ENCODE data around the gene ADAMTS2.

ADAMTS2 gene

DNA sequence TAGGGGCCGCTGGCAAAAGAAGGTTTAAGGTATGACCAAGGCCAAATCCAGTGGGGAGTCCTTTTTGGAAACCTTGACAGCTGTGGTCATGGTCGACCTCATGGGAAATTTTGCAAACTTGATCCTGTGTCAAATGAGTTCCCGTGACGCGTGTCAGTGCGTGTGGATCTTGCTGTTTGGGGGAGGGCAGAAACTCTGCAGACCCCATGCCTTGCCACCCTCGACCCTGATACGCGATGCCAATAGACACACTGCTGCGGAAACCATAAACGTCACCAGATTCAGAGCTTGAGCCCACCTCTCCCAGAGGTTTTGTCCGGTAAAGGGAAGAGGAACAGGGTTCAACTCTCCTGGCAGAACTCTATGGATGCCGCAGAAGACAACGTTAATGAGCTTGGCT is 104.7 kb downstream of the ADAMTS2 start:
- H3K4me1 ChIP-seq (ENCODE audit: insufficient read depth, poor library complexity, severe bottlenecking): no peaks in the 10 kb centered on the region
- no peak for TF ChIP-seq CTCF (IDR thresholded peaks at IDR 0.05; ENCODE audit: poor library complexity, severe bottlenecking)
- ATAC-seq (ENCODE audit: low read depth): no peak
- DNase-seq (ENCODE audit: low spot score): peak; percentile 29
- H3K27me3 ChIP-seq (ENCODE audit: insufficient read depth, poor library complexity, severe bottlenecking): peaks cover 4% of the 10 kb centered on the region
- H3K36me3 ChIP-seq (ENCODE audit: low read depth): no peaks in the 10 kb centered on the region
- H3K27ac ChIP-seq (ENCODE audit: poor library complexity, severe bottlenecking): no peak overlapping the region
- peaks cover 27% of the 10 kb centered on the region for H3K9me3 ChIP-seq (ENCODE audit: severe bottlenecking)
- no peak overlapping the region for H3K4me3 ChIP-seq (ENCODE audit: severe bottlenecking)

- DNase-seq (ENCODE audit: low spot score): peak; percentile 44
- peaks cover 27% of the 10 kb centered on the region for H3K9me3 ChIP-seq (ENCODE audit: severe bottlenecking)
- no peak overlapping the region for H3K4me3 ChIP-seq (ENCODE audit: severe bottlenecking)
- no peaks in the 10 kb centered on the region for H3K4me1 ChIP-seq (ENCODE audit: insufficient read depth, poor library complexity, severe bottlenecking)
- H3K27me3 ChIP-seq (ENCODE audit: insufficient read depth, poor library complexity, severe bottlenecking): peaks cover 4% of the 10 kb centered on the region
- no peak for ATAC-seq (ENCODE audit: low read depth)
- H3K36me3 ChIP-seq (ENCODE audit: low read depth): no peaks in the 10 kb centered on the region
- no peak for TF ChIP-seq CTCF (IDR thresholded peaks at IDR 0.05; ENCODE audit: poor library complexity, severe bottlenecking)
- H3K27ac ChIP-seq (ENCODE audit: poor library complexity, severe bottlenecking): no peak overlapping the region
Observed at GRCh38 chr5:179239256-179240135, 105.8 kb downstream of the ADAMTS2 start.

DNA sequence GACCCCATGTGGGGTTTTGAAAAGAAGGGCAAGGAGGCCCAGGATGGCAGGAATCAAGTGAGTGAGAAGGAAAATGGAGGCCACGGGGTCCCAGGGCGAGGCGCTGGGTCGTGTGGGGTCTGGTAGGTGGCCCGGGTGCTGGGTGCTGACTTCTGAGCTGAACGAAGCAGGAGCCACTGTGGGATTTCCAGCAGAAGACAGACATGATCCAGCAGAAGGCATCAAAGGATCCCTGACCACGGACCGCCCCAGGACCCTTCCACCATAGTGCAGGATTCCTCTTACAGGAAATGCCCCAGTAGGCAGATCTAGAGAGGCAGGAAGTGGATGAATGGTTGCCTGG is 106.7 kb downstream of the ADAMTS2 start:
- ATAC-seq (ENCODE audit: low read depth) (no peak), DNase-seq (ENCODE audit: low spot score) (peak; percentile 36)
- no peak for TF ChIP-seq CTCF (IDR thresholded peaks at IDR 0.05; ENCODE audit: poor library complexity, severe bottlenecking)
- Histone ChIP-seq H3K9me3 (ENCODE audit: severe bottlenecking) (peaks cover 27% of the 10 kb centered on the region), H3K36me3 (ENCODE audit: low read depth) (no peaks in the 10 kb centered on the region), H3K27ac (ENCODE audit: poor library complexity, severe bottlenecking) (no peak overlapping the region), H3K27me3 (ENCODE audit: insufficient read depth, poor library complexity, severe bottlenecking) (peaks cover 4% of the 10 kb centered on the region), H3K4me3 (ENCODE audit: severe bottlenecking) (no peak overlapping the region), H3K4me1 (ENCODE audit: insufficient read depth, poor library complexity, severe bottlenecking) (no peaks in the 10 kb centered on the region)

DNA sequence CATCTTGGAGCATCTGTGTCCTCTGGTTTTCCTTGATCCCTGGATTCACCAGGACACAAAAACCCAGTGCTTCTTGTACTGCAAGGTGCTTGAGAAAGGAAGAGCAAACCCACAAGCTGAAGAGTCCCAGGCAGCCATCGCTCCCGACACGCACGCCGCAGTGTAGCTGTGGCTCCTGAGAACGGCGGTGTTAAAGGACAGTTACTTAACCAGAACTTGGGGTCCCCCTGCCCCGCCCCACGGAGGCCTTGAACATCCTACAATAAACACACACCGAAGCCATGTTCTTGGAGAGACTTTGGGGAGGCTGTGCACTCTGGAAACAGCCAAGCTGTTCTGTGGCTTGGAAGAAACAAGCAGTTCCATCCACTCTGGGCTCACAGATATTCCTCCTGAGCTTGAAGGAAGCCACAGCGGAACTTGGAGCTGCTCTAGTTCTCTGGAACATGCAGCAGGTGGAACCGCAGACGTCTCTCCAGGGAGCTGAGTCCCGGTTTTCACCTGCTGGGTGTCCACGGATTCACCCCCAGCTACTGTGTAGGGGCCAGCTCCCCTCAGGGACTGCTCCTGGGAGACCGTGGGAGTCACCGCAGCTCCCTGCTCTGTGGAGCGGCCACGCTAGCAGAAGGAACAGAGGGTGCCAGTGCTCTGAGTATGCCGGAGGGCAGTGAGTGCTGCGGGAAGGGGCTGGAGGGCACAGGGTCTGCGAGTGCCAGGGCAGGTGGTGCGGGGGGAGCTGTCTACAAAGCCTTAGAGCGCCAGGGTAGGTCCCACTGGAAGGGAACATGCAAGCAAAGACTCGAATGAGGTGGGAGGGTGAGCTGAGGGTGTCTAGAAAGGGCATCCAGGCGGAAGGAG is 107.3 kb downstream of the ADAMTS2 start:
- no peak for ATAC-seq (ENCODE audit: low read depth)
- Histone ChIP-seq H3K4me3 (ENCODE audit: severe bottlenecking) (no peak overlapping the region), H3K4me1 (ENCODE audit: insufficient read depth, poor library complexity, severe bottlenecking) (no peaks in the 10 kb centered on the region), H3K27ac (ENCODE audit: poor library complexity, severe bottlenecking) (no peak overlapping the region), H3K9me3 (ENCODE audit: severe bottlenecking) (peaks cover 25% of the 10 kb centered on the region), H3K27me3 (ENCODE audit: insufficient read depth, poor library complexity, severe bottlenecking) (no peaks in the 10 kb centered on the region), H3K36me3 (ENCODE audit: low read depth) (no peaks in the 10 kb centered on the region)
- no peak for TF ChIP-seq CTCF (IDR thresholded peaks at IDR 0.05; ENCODE audit: poor library complexity, severe bottlenecking)
- peak; percentile 49 for DNase-seq (ENCODE audit: low spot score)

Measured in RWPE2 (cell line).